PC-3 (cell line): ENCODE measurements around the gene CCSER1. TPM values are rescaled to one million over a fixed set of nuclear protein-coding genes. Genes with fewer than 3 reads are reported as not detected.

ENCODE experiments used
- ATAC-seq: fragments of 200-7000 bp; cut with Tn5 transposase; 2 replicates; pipeline ENCODE4 v1.9.1; 2020; ENCODE audit warnings: mild to moderate bottlenecking, moderate library complexity
- BruUV-seq: library from RNA; stranded (reverse); fragments of 400-500 nt; replicated peaks from 2 replicates; lab custom pipeline; 2021; lab: Mats Ljungman, UMichigan
- CTCF ChIA-PET: fragments of 300-600 bp; sonication (Branson Sonifier 250); formaldehyde crosslinking; loops from one replicate; lab custom pipeline; 2022; ENCODE audit warnings: antibody characterized with exemption; lab: Charles Lee
- POLR2A ChIA-PET: fragments of 300-600 bp; sonication (Branson Sonifier 250); formaldehyde crosslinking; loops from one replicate; lab custom pipeline; 2022; ENCODE audit warnings: antibody characterized with exemption; ENCODE audit not compliant: unreplicated experiment; lab: Charles Lee
- DNase-seq: peaks from one replicate; pipeline ENCODE4 v3.0.0-alpha.2; 2015
- H2AFZ ChIP-seq: fragments of 300-600 bp; sonication (generic); 2 replicates; pipeline ENCODE4 v1.6.0; 2016; ENCODE audit warnings: antibody characterized with exemption, low read length
- H3F3A ChIP-seq: fragments of 300-600 bp; sonication (generic); one replicate; pipeline ENCODE4 v1.6.0; 2017; ENCODE audit warnings: antibody characterized with exemption, low read length, control low read depth, mild to moderate bottlenecking; ENCODE audit not compliant: unreplicated experiment
- H3K27ac ChIP-seq: fragments of 300-600 bp; sonication (generic); 2 replicates; pipeline ENCODE4 v1.5.1; 2016; ENCODE audit warnings: mild to moderate bottlenecking, low read length
- H3K27me3 ChIP-seq: fragments of 300-600 bp; sonication (generic); 2 replicates; pipeline ENCODE4 v1.6.1; 2016; ENCODE audit warnings: low read length, mixed read lengths
- H3K36me3 ChIP-seq: fragments of 300-600 bp; sonication (generic); 2 replicates; pipeline ENCODE4 v1.6.1; 2016; ENCODE audit warnings: low read depth, mixed run types, low read length, mixed read lengths
- H3K4me1 ChIP-seq: fragments of 300-600 bp; sonication (generic); 2 replicates; pipeline ENCODE4 v1.5.1; 2016; ENCODE audit warnings: low read length; ENCODE audit not compliant: insufficient read depth
- H3K4me2 ChIP-seq: fragments of 300-600 bp; sonication (generic); 2 replicates; pipeline ENCODE4 v1.6.0; 2016; ENCODE audit warnings: low read length
- H3K4me3 ChIP-seq: fragments of 300-600 bp; sonication (generic); 2 replicates; pipeline ENCODE4 v1.5.1; 2016; ENCODE audit warnings: mild to moderate bottlenecking, low read length, mixed read lengths
- H3K79me2 ChIP-seq: fragments of 300-600 bp; sonication (generic); 2 replicates; pipeline ENCODE4 v1.6.1; 2017; ENCODE audit warnings: low read length, mixed read lengths
- H3K9ac ChIP-seq: fragments of 300-600 bp; sonication (generic); 2 replicates; pipeline ENCODE4 v1.6.0; 2016; ENCODE audit warnings: mild to moderate bottlenecking, low read length
- H3K9me2 ChIP-seq: fragments of 300-600 bp; sonication (generic); replicated peaks from 2 replicates; pipeline ENCODE4 v1.6.1; 2016; ENCODE audit warnings: mixed run types, low read length, mixed read lengths
- H3K9me3 ChIP-seq: fragments of 300-600 bp; sonication (generic); 2 replicates; pipeline ENCODE4 v1.6.1; 2016; ENCODE audit warnings: low read length, mixed read lengths
- H4K20me1 ChIP-seq: fragments of 300-600 bp; sonication (generic); 2 replicates; pipeline ENCODE4 v1.6.1; 2016; ENCODE audit warnings: low read length, mixed read lengths
- CTCF ChIP-seq: fragments of 300-600 bp; sonication (generic); conservative IDR thresholded peaks from 2 replicates; pipeline ENCODE4 v1.5.1; 2017; ENCODE audit warnings: antibody characterized with exemption, low read depth, mild to moderate bottlenecking, low read length
- EZH2 ChIP-seq: fragments of 300-600 bp; sonication (generic); IDR thresholded peaks from one replicate; pipeline ENCODE4 v1.6.1; 2017; ENCODE audit warnings: antibody characterized with exemption, mild to moderate bottlenecking, low read length; ENCODE audit not compliant: unreplicated experiment
- EZH2phosphoT487 ChIP-seq: fragments of 300-600 bp; sonication (generic); IDR thresholded peaks from 2 replicates; pipeline ENCODE4 v1.6.1; 2018; ENCODE audit warnings: mild to moderate bottlenecking, antibody characterized with exemption, low read length, borderline replicate concordance
- intact Hi-C: fragments of 100-400 bp; cut with micrococcal nuclease; formaldehyde crosslinking; loops from 2 replicates; pipeline ENCODE4 v1.9.0; 2023
- total RNA-seq: library from RNA; depleted of rRNA; stranded (reverse); fragments of >200 nt; gene quantifications from 2 replicates; pipeline ENCODE4 v1.2.3, GENCODE V29; 2014

The CCSER1 gene
- total RNA-seq, 1 experiment from 2014 or later = 6.0 TPM

GRCh38 chr4:90979556-90979955, 852.4 kb downstream of the CCSER1 start:
- Histone ChIP-seq H3F3A (no peaks in the 10 kb centered on the region), H3K9ac (no peak overlapping the region), H3K27me3 (no peaks in the 10 kb centered on the region), H3K4me1 (peaks cover 10% of the 10 kb centered on the region; the same call in 1 of the 2 replicates), H3K9me2 (no peaks in the 10 kb centered on the region), H3K4me2 (no peak overlapping the region), H3K79me2 (no peaks in the 10 kb centered on the region), H3K9me3 (no peaks in the 10 kb centered on the region), H2AFZ (no peak overlapping the region), H3K27ac (no peak overlapping the region), H4K20me1 (no peaks in the 10 kb centered on the region), H3K4me3 (no peak overlapping the region), H3K36me3 (no peaks in the 10 kb centered on the region)
- ATAC-seq (no peak), DNase-seq (no peak)
- ChIA-PET CTCF (no interaction called here), POLR2A (no interaction called here)
- no TSS peak for BruUV-seq
- intact Hi-C loops = no loop called here
- TF ChIP-seq CTCF (no peak), EZH2 (no peak), EZH2phosphoT487 (no peak)

GRCh38 chr4:90982813-90983212, 855.6 kb downstream of the CCSER1 start:
- H3K4me1 ChIP-seq = peaks cover 4% of the 10 kb centered on the region; the same call in 1 of the 2 replicates
- no TSS peak for BruUV-seq
- TF ChIP-seq CTCF = no peak
- TF ChIP-seq EZH2 = no peak
- TF ChIP-seq EZH2phosphoT487 = no peak
- CTCF ChIA-PET = no interaction called here
- H3K9me3 ChIP-seq = no peaks in the 10 kb centered on the region
- H3K4me3 ChIP-seq = no peak overlapping the region
- no peak overlapping the region for H3K27ac ChIP-seq
- ATAC-seq (no peak), DNase-seq (no peak)
- POLR2A ChIA-PET = no interaction called here
- no peak overlapping the region for H3K9ac ChIP-seq
- no peaks in the 10 kb centered on the region for H4K20me1 ChIP-seq
- H2AFZ ChIP-seq = no peak overlapping the region
- no peaks in the 10 kb centered on the region for H3K27me3 ChIP-seq
- no peaks in the 10 kb centered on the region for H3K9me2 ChIP-seq
- no peaks in the 10 kb centered on the region for H3F3A ChIP-seq
- intact Hi-C loops = no loop called here
- no peak overlapping the region for H3K4me2 ChIP-seq
- no peaks in the 10 kb centered on the region for H3K36me3 ChIP-seq
- H3K79me2 ChIP-seq = no peaks in the 10 kb centered on the region

DNA sequence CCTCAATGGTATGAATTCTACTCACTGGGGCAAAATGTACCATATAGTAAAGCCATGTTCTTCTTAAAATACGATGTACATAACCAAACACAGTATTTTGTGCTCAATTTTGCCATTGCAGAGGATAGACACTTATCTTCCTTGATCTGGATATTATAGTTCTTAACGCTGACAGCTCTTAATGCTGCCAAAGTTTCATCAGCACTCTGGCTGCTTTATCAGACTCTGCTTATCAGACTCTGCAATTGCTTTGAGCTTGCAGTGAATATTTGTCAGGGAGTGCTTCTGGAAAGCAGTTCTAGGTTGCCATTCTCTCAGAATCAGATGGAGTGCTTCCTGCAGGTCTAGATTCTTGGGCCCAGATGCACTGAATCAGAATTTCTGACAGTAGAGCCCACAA, 863.1 kb downstream of the CCSER1 start:
- Histone ChIP-seq H3K4me2 (no peak overlapping the region), H3F3A (no peaks in the 10 kb centered on the region), H3K4me3 (no peak overlapping the region), H3K36me3 (no peaks in the 10 kb centered on the region), H3K27me3 (no peaks in the 10 kb centered on the region), H3K9ac (no peak overlapping the region), H2AFZ (no peak overlapping the region), H3K27ac (no peak overlapping the region), H3K9me2 (no peaks in the 10 kb centered on the region), H3K79me2 (no peaks in the 10 kb centered on the region), H3K4me1 (no peaks in the 10 kb centered on the region), H4K20me1 (no peaks in the 10 kb centered on the region), H3K9me3 (no peaks in the 10 kb centered on the region)
- DNase-seq = no peak
- ChIA-PET CTCF (no interaction called here), POLR2A (no interaction called here)
- TF ChIP-seq EZH2 (no peak), EZH2phosphoT487 (no peak), CTCF (no peak)
- BruUV-seq = no TSS peak
- intact Hi-C loops = no loop called here
- ATAC-seq = no peak
